Cardiac septum (tissue), 1 donor: ENCODE data around the gene KRTAP10-9. TPM values are rescaled to one million over a fixed set of nuclear protein-coding genes. Genes with fewer than 3 reads are reported as not detected.
"Not testable (repeated sequence)": the region's sequence is repeated elsewhere in the genome, so short reads cannot be mapped to it uniquely, and the experiment has no call there.

Experiments
- DNase-seq: peaks from one replicate; pipeline ENCODE4 v3.0.0-alpha.2; 2020; ENCODE audit warnings: low spot score
- intact Hi-C: fragments of 100-400 bp; cut with DNase I; formaldehyde crosslinking; loops from one replicate; pipeline ENCODE4 v1.14.0; 2022
- total RNA-seq: library from RNA; stranded (reverse); fragmentation: NEBNext Ultra II Directional; extraction: Animal tissue kit (Norgen Biotek cat#: 25700); gene quantifications from one replicate; pipeline ENCODE4 v1.2.1, GENCODE V29; 2021
- donor health status: DM: no; HTN: no; CAD: no.

Gene KRTAP10-9
- total RNA-seq, 1 donor from 2014 or later: not detected

GRCh38 chr21:44593598-44594405, 33.1 kb upstream of the KRTAP10-9 start:
- intact Hi-C loops: no loop called here

GRCh38 chr21:44594406-44594916, 32.4 kb upstream of the KRTAP10-9 start:
- intact Hi-C loops: no loop called here
- DNase-seq: no peak

More at GRCh38 chr21:44593598-44594405, 33.1 kb upstream of the KRTAP10-9 start:
- DNase-seq: no peak

- intact Hi-C loops: no loop called here
- no peak for DNase-seq
These were observed 31.4 kb upstream of the KRTAP10-9 start for GRCh38 chr21:44595524-44595923.

DNA sequence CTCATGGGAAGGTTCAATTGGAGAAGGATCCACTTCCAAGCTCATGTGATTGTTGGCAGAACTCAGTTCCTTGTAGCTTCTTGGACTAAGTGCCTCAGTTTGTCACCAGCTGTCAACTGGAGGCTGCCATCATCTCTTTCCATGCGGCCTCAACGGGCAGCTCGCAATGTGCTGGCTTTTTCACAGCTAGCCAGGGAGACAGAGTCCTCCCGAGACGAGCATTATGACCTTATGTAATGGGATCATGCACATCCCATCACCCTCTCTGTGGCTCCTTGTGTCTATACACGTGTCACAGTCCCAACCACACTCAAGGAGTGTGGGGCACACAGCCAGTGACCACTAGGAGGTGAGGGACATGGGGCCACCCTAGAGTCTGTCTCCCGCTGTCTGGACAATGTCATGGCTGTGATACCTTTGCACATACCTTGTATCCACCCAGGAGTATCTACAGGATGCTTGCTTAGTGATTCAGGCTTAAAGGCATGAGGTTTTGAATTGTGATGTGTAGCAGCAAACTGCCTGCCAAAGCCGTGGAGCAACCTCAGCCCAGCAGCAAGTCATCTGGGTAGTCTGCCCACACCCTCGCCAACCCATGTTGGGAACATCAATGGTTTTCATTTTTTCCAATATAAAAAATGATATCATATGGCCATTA, 30.7 kb upstream of the KRTAP10-9 start:
- intact Hi-C loops: no loop called here
- no peak for DNase-seq

- intact Hi-C loops: no loop called here
- no peak for DNase-seq
These were observed 28.8 kb upstream of the KRTAP10-9 start for GRCh38 chr21:44598061-44598460.

- intact Hi-C loops: no loop called here
- no peak for DNase-seq
These were observed 27.4 kb upstream of the KRTAP10-9 start for GRCh38 chr21:44599264-44600029.

DNA sequence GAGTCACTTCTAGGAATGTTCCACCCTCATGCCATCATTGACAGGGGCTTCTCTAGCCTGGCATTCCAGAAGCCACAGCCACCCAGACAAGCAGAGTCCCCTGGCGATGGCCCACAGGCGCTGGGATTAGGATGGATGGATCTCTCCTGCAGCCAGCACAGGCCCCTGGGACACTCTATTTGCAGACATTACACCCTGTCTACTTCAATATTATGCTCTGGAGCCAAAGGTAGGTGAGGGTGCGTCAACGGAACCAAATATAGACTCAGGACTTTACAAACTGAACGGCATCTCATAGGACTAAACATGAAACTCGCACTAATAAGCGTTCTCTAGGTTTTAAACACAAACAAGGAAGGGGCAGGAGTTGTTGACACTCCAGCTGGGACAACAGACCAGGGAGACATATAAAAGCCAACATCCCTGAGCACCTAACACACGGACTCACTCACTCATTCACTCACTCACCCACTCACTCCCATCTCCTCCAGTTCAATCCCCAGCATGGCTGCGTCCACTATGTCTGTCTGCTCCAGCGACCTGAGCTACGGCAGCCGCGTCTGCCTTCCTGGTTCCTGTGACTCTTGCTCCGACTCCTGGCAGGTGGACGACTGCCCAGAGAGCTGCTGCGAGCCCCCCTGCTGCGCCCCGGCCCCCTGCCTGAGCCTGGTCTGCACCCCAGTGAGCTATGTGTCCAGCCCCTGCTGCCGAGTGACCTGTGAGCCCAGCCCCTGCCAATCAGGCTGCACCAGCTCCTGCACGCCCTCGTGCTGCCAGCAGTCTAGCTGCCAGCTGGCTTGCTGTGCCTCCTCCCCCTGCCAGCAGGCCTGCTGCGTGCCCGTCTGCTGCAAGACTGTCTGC, 26.5 kb upstream of the KRTAP10-9 start, which contains the start of gene KRTAP10-7:
KRTAP10-7 (plus strand) TSS at position 480 of the 861 bp plus-strand sequence; CDS start at position 505, 25 bp downstream.
- DNase-seq, intact Hi-C loops: not testable (repeated sequence)

GRCh38 chr21:44601091-44601490, 25.8 kb upstream of the KRTAP10-9 start:
- intact Hi-C loops, DNase-seq: not testable (repeated sequence)

GRCh38 chr21:44601596-44602462, 25.1 kb upstream of the KRTAP10-9 start:
- DNase-seq: no peak
- intact Hi-C loops: no loop called here

- intact Hi-C loops: no loop called here
- no peak for DNase-seq
These were observed 24.4 kb upstream of the KRTAP10-9 start for GRCh38 chr21:44602463-44602850.

DNA sequence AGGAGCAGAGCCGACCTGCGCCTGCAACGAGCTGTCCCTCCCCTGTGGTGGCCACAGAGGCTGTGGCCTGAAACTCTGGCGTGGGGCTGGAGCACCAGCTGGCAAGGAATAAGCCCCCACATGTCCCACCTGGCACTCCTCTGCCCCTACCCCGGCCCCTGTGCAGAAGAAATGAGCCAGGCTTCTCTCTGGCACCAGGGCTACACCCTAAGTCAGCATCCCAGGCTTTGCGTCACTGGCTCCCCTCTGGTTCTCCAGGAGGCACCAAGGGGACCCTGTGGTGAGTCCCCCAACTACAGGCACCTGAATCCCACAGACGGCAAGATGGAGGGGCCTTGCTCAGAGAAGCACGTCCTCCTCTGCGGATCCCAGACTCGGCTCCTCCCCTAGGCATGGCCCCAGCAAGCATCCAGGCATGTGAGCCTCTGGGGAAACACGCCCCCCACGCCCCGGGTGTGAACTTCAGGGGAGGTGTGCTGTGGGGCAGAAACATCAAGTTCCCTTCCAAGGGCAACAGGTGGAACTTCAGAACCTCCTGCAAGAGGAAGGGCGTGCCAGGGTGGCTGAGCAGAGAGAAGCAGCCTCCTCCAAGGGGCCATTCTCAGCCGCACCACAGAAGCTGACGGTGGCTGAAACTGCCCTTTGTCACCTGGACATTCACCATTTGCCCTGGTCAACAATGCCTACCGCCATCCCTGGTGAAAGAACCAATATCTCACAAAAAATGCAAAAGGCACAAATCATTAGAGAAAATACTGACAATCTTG, 23.6 kb upstream of the KRTAP10-9 start:
- intact Hi-C loops: no loop called here
- DNase-seq: no peak

GRCh38 chr21:44603911-44604310, 23.0 kb upstream of the KRTAP10-9 start:
- DNase-seq: no peak
- intact Hi-C loops: no loop called here

- intact Hi-C loops: no loop called here
These were observed 20.4 kb upstream of the KRTAP10-9 start for GRCh38 chr21:44606495-44606894.

DNA sequence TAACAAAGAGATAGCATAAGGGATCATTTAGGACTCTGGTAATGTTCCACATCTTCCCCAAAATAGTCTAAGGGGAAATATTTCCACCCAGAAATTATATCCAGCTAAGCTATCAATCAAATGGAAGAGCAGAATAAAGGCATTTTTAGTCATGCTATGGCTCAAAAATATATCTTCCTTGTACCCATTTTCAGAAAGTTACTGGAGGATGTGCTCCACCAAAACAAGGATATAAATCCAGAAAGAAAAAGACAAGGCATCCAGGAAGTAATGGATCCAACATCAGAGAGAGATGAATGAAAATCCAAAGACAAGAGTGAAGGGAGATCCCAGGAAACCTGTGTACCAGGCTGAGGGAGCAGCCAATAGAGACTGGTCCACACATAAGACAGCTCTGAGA, 17.7 kb upstream of the KRTAP10-9 start:
- no peak for DNase-seq
- intact Hi-C loops: no loop called here

More at GRCh38 chr21:44606495-44606894, 20.4 kb upstream of the KRTAP10-9 start:
- DNase-seq: no peak

GRCh38 chr21:44610157-44610843, 16.6 kb upstream of the KRTAP10-9 start:
- intact Hi-C loops: not testable (repeated sequence)

GRCh38 chr21:44611551-44611950, 15.3 kb upstream of the KRTAP10-9 start:
- intact Hi-C loops: no loop called here
- DNase-seq: no peak

More at GRCh38 chr21:44610157-44610843, 16.6 kb upstream of the KRTAP10-9 start:
- not testable (repeated sequence) for DNase-seq

- intact Hi-C loops: no loop called here
- DNase-seq: no peak
These were observed 14.8 kb upstream of the KRTAP10-9 start, which contains the start of gene KRTAP10-8 for GRCh38 chr21:44612029-44612486. Gene KRTAP10-8, plus strand, starts transcription at chr21:44612079. Its CDS starts 22 bp downstream, at chr21:44612101.
